ENCODE data around the gene DAAM2.

Gene DAAM2

DNA sequence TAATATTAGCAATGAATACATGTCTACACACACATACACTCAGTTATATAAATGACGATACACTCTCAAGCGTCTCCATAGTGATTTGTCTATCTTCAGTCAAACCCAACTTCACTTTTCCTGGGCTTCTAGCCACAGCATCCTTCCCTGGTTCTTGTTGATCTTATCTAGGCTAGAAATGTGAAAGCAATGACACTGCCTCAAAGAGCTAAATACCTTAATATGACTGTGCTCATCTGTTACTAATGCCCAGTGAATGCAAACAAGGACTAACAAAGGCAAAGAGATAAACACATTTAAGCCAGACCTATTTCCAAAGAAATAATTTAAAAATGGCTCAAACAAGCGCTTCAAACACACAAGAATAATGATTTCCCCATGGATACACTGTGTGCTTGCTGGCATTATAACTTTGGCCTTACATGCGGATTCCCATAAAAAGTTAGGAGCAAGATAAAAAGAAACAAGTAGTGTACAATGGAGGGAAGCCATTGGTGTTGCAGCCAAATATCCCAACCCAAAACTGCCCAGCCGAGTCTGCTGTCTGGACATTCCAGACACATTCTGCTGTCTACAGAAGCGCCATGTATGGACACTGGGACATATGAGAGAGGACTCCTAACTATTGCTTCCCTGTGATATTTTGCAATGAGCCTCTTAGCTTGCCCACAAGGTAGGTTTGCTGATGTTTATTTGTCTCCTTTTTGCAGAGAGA, 19.5 kb upstream of the DAAM2 start:
- in situ Hi-C loops (cut with MboI; ENCODE audit: low pct_unique_long_range_greater_than_20kb, low sequenced_read_pairs, unreplicated experiment): no loop called here
- TF ChIP-seq, protein P1, sequence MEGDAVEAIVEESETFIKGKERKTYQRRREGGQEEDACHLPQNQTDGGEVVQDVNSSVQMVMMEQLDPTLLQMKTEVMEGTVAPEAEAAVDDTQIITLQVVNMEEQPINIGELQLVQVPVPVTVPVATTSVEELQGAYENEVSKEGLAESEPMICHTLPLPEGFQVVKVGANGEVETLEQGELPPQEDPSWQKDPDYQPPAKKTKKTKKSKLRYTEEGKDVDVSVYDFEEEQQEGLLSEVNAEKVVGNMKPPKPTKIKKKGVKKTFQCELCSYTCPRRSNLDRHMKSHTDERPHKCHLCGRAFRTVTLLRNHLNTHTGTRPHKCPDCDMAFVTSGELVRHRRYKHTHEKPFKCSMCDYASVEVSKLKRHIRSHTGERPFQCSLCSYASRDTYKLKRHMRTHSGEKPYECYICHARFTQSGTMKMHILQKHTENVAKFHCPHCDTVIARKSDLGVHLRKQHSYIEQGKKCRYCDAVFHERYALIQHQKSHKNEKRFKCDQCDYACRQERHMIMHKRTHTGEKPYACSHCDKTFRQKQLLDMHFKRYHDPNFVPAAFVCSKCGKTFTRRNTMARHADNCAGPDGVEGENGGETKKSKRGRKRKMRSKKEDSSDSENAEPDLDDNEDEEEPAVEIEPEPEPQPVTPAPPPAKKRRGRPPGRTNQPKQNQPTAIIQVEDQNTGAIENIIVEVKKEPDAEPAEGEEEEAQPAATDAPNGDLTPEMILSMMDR (IDR thresholded peaks at IDR 0.05; ENCODE audit: extremely low read depth, insufficient read depth, missing control alignments): no peak
- no peak for DNase-seq (ENCODE audit: low spot score)

DNA sequence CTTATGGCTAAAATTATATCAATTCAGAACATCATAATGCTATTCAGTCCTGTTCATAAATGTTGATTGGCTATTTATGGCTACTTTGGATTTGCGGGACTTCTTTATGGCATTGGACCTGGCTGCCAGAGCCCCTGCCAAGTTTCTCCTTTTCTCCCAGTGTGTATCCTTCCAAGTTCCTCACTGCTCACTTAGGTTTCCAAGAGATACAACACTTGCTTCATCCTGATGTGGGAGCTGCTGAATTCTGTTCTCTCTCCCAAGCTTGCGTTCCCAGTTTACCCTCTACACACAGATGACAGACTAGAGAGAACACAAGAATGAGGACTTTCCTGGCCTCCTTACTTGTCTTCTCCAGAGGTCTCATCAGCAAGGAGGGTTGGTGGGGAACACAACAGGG, 18.4 kb upstream of the DAAM2 start:
- DNase-seq (ENCODE audit: low spot score): no peak
- in situ Hi-C loops (cut with MboI; ENCODE audit: low pct_unique_long_range_greater_than_20kb, low sequenced_read_pairs, unreplicated experiment): no loop called here
- TF ChIP-seq, protein P1 (IDR thresholded peaks at IDR 0.05; ENCODE audit: extremely low read depth, insufficient read depth, missing control alignments): no peak

DNA sequence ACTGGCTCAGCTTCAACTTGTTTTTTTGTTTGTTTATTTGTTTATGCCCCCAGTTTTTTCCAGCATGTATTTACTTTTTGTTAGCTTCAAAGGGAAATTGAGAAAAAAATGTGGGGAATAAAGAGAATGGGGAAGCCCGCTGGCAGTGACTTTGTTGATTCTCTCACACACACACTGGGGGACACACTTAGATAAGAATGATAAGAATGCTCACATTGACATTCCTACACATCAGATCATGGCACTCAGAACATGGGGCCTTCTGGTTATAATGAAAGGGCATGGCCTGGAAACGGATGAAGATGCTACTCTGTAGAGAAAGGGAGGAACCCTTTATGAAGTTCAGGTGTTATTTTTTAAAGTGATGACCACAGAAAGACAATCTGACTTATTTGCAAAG, 15.6 kb upstream of the DAAM2 start:
- TF ChIP-seq, protein P1 (IDR thresholded peaks at IDR 0.05; ENCODE audit: extremely low read depth, insufficient read depth, missing control alignments): no peak
- no peak for DNase-seq (ENCODE audit: low spot score)
- in situ Hi-C loops (cut with MboI; ENCODE audit: low pct_unique_long_range_greater_than_20kb, low sequenced_read_pairs, unreplicated experiment): no loop called here

DNA sequence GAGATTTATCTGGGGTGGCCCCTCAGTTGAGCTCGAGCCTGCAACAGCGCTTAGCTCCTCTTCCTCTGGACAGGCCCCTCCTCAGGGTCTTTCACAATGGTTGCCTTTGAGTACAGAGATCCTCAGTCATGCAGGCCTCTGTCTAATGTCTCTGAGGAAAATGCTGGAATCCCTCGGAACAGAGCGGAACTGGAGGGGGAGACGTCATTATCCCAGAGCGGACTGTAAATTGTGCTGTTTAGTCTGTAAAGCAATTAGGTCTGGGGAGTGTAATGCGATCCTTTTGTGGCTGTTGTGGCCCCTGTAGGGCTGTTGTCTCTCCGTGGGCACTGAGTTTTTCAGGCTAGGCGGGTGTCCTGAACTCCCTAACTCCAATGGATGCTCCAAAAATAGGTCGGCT, 15.0 kb upstream of the DAAM2 start:
- in situ Hi-C loops (cut with MboI; ENCODE audit: low pct_unique_long_range_greater_than_20kb, low sequenced_read_pairs, unreplicated experiment): no loop called here
- no peak for DNase-seq (ENCODE audit: low spot score)

DNA sequence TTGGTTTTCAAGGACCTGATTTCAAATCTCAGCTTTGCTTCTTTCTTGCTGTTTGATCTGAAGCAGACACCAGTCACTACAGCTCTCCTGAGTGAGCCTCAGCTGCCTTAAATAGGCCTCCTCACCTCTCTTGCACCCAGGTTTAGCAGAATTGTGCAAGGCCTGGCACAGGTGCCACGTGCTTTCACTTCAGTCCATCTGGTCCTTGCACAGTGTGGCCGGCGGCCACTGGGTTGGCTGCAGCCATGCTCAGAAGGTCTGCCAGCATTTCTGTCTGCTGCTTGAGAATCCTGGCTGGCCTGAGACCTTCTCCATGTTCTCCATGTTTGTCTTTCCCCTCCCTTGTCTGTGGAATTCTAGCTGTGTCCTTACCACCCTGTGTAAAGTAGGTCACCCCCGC, 14.5 kb upstream of the DAAM2 start:
- TF ChIP-seq, protein P1 (IDR thresholded peaks at IDR 0.05; ENCODE audit: extremely low read depth, insufficient read depth, missing control alignments): no peak
- DNase-seq (ENCODE audit: low spot score): no peak
- in situ Hi-C loops (cut with MboI; ENCODE audit: low pct_unique_long_range_greater_than_20kb, low sequenced_read_pairs, unreplicated experiment): no loop called here

More for the DNA sequence above, 15.0 kb upstream of the DAAM2 start:
- TF ChIP-seq, protein P1 (IDR thresholded peaks at IDR 0.05; ENCODE audit: extremely low read depth, insufficient read depth, missing control alignments): no peak

DNA sequence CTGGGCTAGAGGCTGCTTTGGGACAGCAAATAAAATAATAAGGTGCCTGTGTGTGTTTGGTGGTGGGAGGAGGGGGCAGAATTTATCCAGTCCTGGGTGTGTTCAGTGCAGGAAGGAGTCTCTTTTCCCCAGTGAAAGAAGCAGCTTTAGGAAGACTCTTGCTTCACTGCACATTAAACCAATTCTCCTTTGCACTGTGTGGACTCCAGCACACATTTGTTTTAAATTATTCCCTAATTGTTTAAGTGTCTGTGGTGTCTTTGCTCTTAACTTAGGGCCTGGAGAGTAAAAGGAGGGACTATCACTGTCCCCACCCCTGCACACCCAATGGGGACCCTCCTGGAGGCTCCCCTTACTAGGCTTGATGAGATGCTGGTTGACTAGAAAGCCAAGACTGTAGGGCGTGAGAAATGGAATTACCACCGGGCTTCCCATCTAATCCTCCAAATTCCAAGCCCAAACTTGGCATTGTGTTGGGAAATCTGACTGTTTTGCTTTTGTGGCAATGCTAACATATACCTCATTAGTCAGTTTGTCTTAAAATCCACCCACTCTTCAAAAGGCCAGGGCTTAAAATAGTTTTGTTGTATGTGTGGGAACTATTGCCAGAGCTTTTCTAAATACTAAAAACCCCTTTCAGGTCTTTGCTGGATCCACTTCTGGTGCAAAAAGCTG, 13.5 kb upstream of the DAAM2 start:
- in situ Hi-C loops (cut with MboI; ENCODE audit: low pct_unique_long_range_greater_than_20kb, low sequenced_read_pairs, unreplicated experiment): no loop called here
- TF ChIP-seq, protein P1 (IDR thresholded peaks at IDR 0.05; ENCODE audit: extremely low read depth, insufficient read depth, missing control alignments): no peak
- DNase-seq (ENCODE audit: low spot score): no peak
